Neural progenitor cell (in vitro differentiated cells): Measurements from ENCODE around the gene PHF14. TPM values are rescaled to one million over a fixed set of nuclear protein-coding genes. Genes with fewer than 3 reads are reported as not detected.

Source experiments
- DNase-seq: peaks from one replicate; pipeline ENCODE4 v3.0.0-alpha.2; 2016; ENCODE audit warnings: low spot score
- H2AFZ ChIP-seq: fragments of 200-600 bp; sonication (generic); replicated peaks from 2 replicates; pipeline ENCODE4 v1.6.1; 2016; ENCODE audit warnings: antibody characterized with exemption
- H3F3A ChIP-seq: fragments of 200-600 bp; sonication (generic); 2 replicates; pipeline ENCODE4 v1.6.1; 2016; ENCODE audit warnings: antibody characterized with exemption, low read depth
- H3K27ac ChIP-seq: fragments of 200-600 bp; sonication (generic); 2 replicates; pipeline ENCODE4 v1.5.1; 2016; ENCODE audit warnings: mild to moderate bottlenecking
- H3K27me3 ChIP-seq: fragments of 200-600 bp; sonication (generic); 2 replicates; pipeline ENCODE4 v1.6.1; 2016; ENCODE audit warnings: mild to moderate bottlenecking, moderate library complexity
- H3K36me3 ChIP-seq: fragments of 200-600 bp; sonication (generic); 2 replicates; pipeline ENCODE4 v1.5.1; 2016
- H3K4me1 ChIP-seq: fragments of 200-600 bp; sonication (generic); 2 replicates; pipeline ENCODE4 v1.6.1; 2016; ENCODE audit warnings: mixed run types
- H3K4me2 ChIP-seq: fragments of 200-600 bp; sonication (generic); 2 replicates; pipeline ENCODE4 v1.6.1; 2016
- H3K4me3 ChIP-seq: fragments of 200-600 bp; sonication (generic); 2 replicates; pipeline ENCODE4 v1.5.1; 2016
- H3K79me2 ChIP-seq: fragments of 200-600 bp; sonication (generic); 2 replicates; pipeline ENCODE4 v1.6.1; 2016; ENCODE audit warnings: low read depth
- H3K9ac ChIP-seq: fragments of 200-600 bp; sonication (generic); 2 replicates; pipeline ENCODE4 v1.6.1; 2016
- H3K9me3 ChIP-seq: fragments of 200-600 bp; sonication (generic); 2 replicates; pipeline ENCODE4 v1.5.1; 2016; ENCODE audit warnings: low read depth
- H4K20me1 ChIP-seq: fragments of 200-600 bp; sonication (generic); 2 replicates; pipeline ENCODE4 v1.6.1; 2016; ENCODE audit warnings: low read depth
- H3K27ac Mint-ChIP-seq: 3 replicates; pipeline ENCODE4 v1.8.0; 2021; ENCODE audit warnings: mixed read lengths
- H3K27me3 Mint-ChIP-seq: 2 replicates; pipeline ENCODE4 v1.8.0; 2022; ENCODE audit warnings: low read depth, mild to moderate bottlenecking, inconsistent platforms, moderate library complexity, mixed read lengths; ENCODE audit not compliant: insufficient read depth
- H3K36me3 Mint-ChIP-seq: 3 replicates; pipeline ENCODE4 v1.8.0; 2021; ENCODE audit warnings: mixed read lengths
- H3K4me1 Mint-ChIP-seq: 3 replicates; pipeline ENCODE4 v1.8.0; 2021; ENCODE audit warnings: mixed read lengths
- H3K4me3 Mint-ChIP-seq: 3 replicates; pipeline ENCODE4 v1.8.0; 2021; ENCODE audit warnings: mild to moderate bottlenecking, moderate library complexity, mixed read lengths
- H3K9me3 Mint-ChIP-seq: 3 replicates; pipeline ENCODE4 v1.8.0; 2020; ENCODE audit warnings: mixed read lengths
- EZH2 ChIP-seq: fragments of 200-600 bp; sonication (generic); IDR thresholded peaks from 2 replicates; pipeline ENCODE4 v1.6.1; 2017; ENCODE audit warnings: antibody characterized with exemption, mild to moderate bottlenecking, moderate library complexity
- EZH2phosphoT487 ChIP-seq: fragments of 200-600 bp; sonication (generic); IDR thresholded peaks from 2 replicates; pipeline ENCODE4 v1.6.1; 2017; ENCODE audit warnings: antibody characterized with exemption
- total RNA-seq: library from RNA; depleted of rRNA; stranded (reverse); fragments of >200 nt; gene quantifications from 2 replicates; pipeline ENCODE4 v1.2.3, GENCODE V29; 2015; ENCODE audit warnings: low replicate concordance
- TF ChIP-seq, protein P1 (sequence below): fragments of 200-600 bp; sonication (generic); IDR thresholded peaks from 2 replicates; pipeline ENCODE4 v1.5.1; 2017; ENCODE audit warnings: antibody characterized with exemption, mild to moderate bottlenecking

The PHF14 gene
- total RNA-seq, 1 donor from 2014 or later = 80.4 TPM

DNA sequence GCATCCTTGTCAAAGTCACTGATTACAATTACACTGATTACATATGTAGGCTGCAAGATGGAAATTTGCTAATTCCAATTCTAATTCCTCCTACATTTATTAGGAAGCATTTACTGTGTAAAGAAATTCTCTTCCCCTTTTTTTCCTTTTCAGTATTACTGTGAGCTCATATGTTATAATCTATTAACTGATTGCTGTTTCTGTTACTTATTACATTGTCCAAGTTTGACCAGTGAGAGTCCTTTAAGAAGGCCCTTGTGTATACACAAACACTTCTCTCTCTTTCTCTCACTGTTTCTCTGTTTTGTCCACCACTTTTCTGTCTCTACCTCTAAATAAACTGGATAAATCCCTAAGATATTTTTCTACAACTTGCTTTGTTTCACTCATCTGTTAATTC, 31.5 kb downstream of the PHF14 start:
- Histone ChIP-seq H3K4me2 (no peak overlapping the region), H3K79me2 (peaks cover 81% of the 10 kb centered on the region), H3K9me3 (no peaks in the 10 kb centered on the region), H3K27me3 (no peaks in the 10 kb centered on the region), H2AFZ (no peak overlapping the region), H3K36me3 (no peaks in the 10 kb centered on the region), H4K20me1 (no peaks in the 10 kb centered on the region), H3K4me1 (no peaks in the 10 kb centered on the region), H3K4me3 (no peak overlapping the region), H3F3A (no peaks in the 10 kb centered on the region), H3K27ac (no peak overlapping the region), H3K9ac (no peak overlapping the region)
- Mint-ChIP-seq H3K36me3 (peaks cover 40% of the 10 kb centered on the region), H3K9me3 (peaks cover 3% of the 10 kb centered on the region), H3K4me3 (no peak overlapping the region), H3K27me3 (no peaks in the 10 kb centered on the region), H3K27ac (no peak overlapping the region), H3K4me1 (no peaks in the 10 kb centered on the region)
- no peak for DNase-seq
- TF ChIP-seq, protein P1, sequence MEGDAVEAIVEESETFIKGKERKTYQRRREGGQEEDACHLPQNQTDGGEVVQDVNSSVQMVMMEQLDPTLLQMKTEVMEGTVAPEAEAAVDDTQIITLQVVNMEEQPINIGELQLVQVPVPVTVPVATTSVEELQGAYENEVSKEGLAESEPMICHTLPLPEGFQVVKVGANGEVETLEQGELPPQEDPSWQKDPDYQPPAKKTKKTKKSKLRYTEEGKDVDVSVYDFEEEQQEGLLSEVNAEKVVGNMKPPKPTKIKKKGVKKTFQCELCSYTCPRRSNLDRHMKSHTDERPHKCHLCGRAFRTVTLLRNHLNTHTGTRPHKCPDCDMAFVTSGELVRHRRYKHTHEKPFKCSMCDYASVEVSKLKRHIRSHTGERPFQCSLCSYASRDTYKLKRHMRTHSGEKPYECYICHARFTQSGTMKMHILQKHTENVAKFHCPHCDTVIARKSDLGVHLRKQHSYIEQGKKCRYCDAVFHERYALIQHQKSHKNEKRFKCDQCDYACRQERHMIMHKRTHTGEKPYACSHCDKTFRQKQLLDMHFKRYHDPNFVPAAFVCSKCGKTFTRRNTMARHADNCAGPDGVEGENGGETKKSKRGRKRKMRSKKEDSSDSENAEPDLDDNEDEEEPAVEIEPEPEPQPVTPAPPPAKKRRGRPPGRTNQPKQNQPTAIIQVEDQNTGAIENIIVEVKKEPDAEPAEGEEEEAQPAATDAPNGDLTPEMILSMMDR = no peak
- no peak for TF ChIP-seq EZH2phosphoT487
- no peak for TF ChIP-seq EZH2

DNA sequence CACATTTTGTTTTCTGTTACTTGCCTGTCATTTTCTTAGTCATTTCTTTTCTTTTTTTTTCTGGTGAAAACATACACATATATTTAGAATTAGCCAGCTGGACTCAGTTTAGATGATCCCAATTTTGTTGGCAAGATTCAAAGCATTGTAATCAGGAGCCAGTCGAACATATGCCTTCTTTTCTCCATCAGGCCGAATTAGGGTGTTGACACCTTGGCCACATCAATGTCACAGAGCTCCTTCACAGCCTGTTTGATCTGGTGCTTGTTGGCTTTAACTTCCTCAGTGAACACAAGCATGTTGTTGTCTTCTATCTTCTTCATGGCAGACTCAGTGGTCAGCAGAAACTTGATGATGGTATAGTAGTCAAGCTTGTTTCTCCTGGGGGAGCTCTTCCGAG, 32.6 kb downstream of the PHF14 start:
- Histone ChIP-seq H3K9me3 (no peaks in the 10 kb centered on the region), H3F3A (no peaks in the 10 kb centered on the region), H3K4me1 (no peaks in the 10 kb centered on the region), H4K20me1 (no peaks in the 10 kb centered on the region), H3K27ac (no peak overlapping the region), H3K79me2 (peaks cover 78% of the 10 kb centered on the region), H2AFZ (no peak overlapping the region), H3K9ac (no peak overlapping the region), H3K4me3 (no peak overlapping the region), H3K36me3 (no peaks in the 10 kb centered on the region), H3K4me2 (no peak overlapping the region), H3K27me3 (no peaks in the 10 kb centered on the region)
- TF ChIP-seq EZH2 (no peak), EZH2phosphoT487 (no peak)
- TF ChIP-seq, protein P1 = no peak
- no peak overlapping the region for H3K27ac Mint-ChIP-seq
- peaks cover 33% of the 10 kb centered on the region for H3K36me3 Mint-ChIP-seq
- H3K27me3 Mint-ChIP-seq = no peaks in the 10 kb centered on the region
- no peaks in the 10 kb centered on the region for H3K4me1 Mint-ChIP-seq
- no peak for DNase-seq
- no peak overlapping the region for H3K4me3 Mint-ChIP-seq
- no peaks in the 10 kb centered on the region for H3K9me3 Mint-ChIP-seq

DNA sequence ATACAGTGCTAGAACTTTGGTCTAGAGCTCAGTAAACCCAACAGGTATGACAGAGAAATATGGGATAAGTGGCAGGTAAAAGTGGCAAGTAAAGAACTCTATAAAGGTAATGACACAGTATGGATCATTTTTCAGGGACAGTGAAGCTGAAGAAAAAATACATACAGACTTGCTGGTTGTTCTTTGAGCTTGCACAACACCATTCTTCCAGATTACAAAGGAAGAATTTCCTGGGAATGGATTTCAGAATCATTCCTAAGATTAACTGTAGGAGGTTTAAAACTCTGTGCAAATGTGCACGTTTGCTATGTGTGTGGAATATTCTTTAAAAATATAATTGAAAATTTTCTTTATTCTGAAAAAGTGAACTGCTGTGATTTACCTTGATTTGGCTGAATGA, 36.0 kb downstream of the PHF14 start:
- Histone ChIP-seq H3K4me3 (no peak overlapping the region), H3K27ac (no peak overlapping the region), H3K9ac (no peak overlapping the region), H3K4me1 (no peaks in the 10 kb centered on the region), H3K36me3 (peaks cover 6% of the 10 kb centered on the region), H3K4me2 (no peak overlapping the region), H3K27me3 (no peaks in the 10 kb centered on the region), H3K9me3 (no peaks in the 10 kb centered on the region), H3K79me2 (peaks cover 67% of the 10 kb centered on the region), H3F3A (no peaks in the 10 kb centered on the region), H4K20me1 (no peaks in the 10 kb centered on the region), H2AFZ (no peak overlapping the region)
- no peak overlapping the region for H3K4me3 Mint-ChIP-seq
- peaks cover 31% of the 10 kb centered on the region for H3K36me3 Mint-ChIP-seq
- peaks cover 2% of the 10 kb centered on the region for H3K27me3 Mint-ChIP-seq
- TF ChIP-seq, protein P1 = no peak
- TF ChIP-seq EZH2 (no peak), EZH2phosphoT487 (no peak)
- H3K27ac Mint-ChIP-seq = no peak overlapping the region
- DNase-seq = no peak
- no peaks in the 10 kb centered on the region for H3K4me1 Mint-ChIP-seq
- no peaks in the 10 kb centered on the region for H3K9me3 Mint-ChIP-seq
